ENCODE data around the gene ANKRA2. TPM values are rescaled to one million over a fixed set of nuclear protein-coding genes. Genes with fewer than 3 reads are reported as not detected.
A peak's percentile ranks its signal among the peaks of the same experiment; 100 is the strongest.

Gene ANKRA2
- total RNA-seq, 2 donors from 2014 or later = 21.1 to 39.9 TPM

GRCh38 chr5:73565969-73566547 lies 619 bp upstream of the ANKRA2 start:
- no peak for ATAC-seq
- no peak for DNase-seq (ENCODE audit: low spot score in 2 of 2)
- Mint-ChIP-seq H3K36me3 (peaks cover 13 to 20% of the 10 kb centered on the region in 2 donors), H3K27ac (peak overlapping the region; percentile 93 to 99), H3K9me3 (no peaks in the 10 kb centered on the region)

- ATAC-seq (no peak), DNase-seq (ENCODE audit: low spot score in 2 of 2) (peak in 1 of 2 donors; percentile 9)
- peaks cover 19 to 25% of the 10 kb centered on the region in 2 donors for H3K36me3 Mint-ChIP-seq
- H3K9me3 Mint-ChIP-seq = no peaks in the 10 kb centered on the region
- H3K27ac Mint-ChIP-seq = peak overlapping the region; percentile 93 to 99
Measured at GRCh38 chr5:73564675-73565074, 764 bp downstream of the ANKRA2 start.

DNA sequence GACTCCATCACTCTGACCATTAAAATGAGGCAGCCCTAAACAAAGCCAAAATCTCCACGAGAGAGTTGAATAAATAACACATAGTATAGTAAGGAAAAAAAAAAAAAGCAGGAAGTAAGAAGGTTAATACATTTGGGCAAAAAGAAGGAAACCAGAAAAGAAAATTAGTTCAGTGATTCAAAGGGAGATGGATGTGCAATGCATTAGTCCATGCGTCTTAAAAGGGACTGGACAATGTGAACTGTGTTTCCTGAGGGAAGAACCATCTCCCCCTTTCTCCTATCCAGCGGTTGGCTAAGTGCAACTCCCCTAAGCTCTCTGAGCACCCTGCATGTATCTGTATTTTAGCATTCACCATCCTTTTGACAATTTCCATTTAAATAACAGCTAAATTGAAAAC lies 1.4 kb downstream of the ANKRA2 start:
- Mint-ChIP-seq H3K36me3 (peaks cover 19 to 25% of the 10 kb centered on the region in 2 donors), H3K27ac (peak overlapping the region; percentile 3 to 93), H3K9me3 (no peaks in the 10 kb centered on the region)
- DNase-seq (ENCODE audit: low spot score in 2 of 2) (no peak), ATAC-seq (no peak)

DNA sequence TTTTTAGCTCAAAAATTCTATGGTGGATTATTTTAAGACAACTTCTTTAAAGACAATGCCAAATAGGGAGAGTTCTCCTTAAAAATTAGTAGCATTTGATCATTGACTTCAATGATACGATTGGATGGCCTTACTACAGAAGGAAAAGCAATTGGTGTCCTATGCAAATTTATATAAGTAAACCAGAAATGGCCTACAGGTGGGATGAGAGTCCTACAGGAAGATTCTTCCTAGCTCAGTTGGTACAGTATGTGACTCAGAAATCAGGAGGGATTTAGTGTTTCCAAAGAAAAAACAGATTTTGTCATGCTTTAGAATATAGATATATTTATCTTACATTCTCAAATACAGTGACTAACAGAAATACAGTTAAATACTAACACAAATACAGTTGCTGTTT lies 6.5 kb downstream of the ANKRA2 start:
- H3K36me3 Mint-ChIP-seq = peaks cover 5 to 6% of the 10 kb centered on the region in 2 donors
- H3K9me3 Mint-ChIP-seq = no peaks in the 10 kb centered on the region
- DNase-seq (ENCODE audit: low spot score in 2 of 2) (no peak), ATAC-seq (no peak)
- no peak overlapping the region for H3K27ac Mint-ChIP-seq

GRCh38 chr5:73552642-73553041 lies 12.8 kb downstream of the ANKRA2 start:
- Mint-ChIP-seq H3K9me3 (no peaks in the 10 kb centered on the region), H3K36me3 (no peaks in the 10 kb centered on the region), H3K27ac (no peak overlapping the region)
- DNase-seq (ENCODE audit: low spot score in 2 of 2) (no peak), ATAC-seq (no peak)

DNA sequence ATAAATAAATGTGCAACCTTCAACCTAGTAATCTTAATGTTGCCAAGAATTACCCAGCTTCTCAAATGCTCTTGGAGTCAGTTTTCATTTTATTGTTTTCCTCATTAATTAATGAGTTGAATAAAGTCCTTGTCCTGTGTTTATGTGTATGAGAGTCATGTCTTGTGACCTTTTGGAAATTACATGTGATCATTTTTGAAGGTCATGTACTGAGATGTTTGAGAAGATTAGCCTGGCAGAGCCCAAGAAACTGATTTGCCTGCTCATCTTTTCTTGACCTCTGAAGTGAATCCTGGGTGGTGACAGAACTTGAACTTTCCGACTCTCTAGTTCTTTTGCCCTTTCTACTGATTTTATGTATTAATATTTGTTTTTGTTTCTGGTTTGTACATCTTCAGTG lies 15.4 kb downstream of the ANKRA2 start:
- DNase-seq (ENCODE audit: low spot score in 2 of 2) (no peak), ATAC-seq (no peak)
- Mint-ChIP-seq H3K27ac (no peak overlapping the region), H3K9me3 (no peaks in the 10 kb centered on the region), H3K36me3 (no peaks in the 10 kb centered on the region)

DNA sequence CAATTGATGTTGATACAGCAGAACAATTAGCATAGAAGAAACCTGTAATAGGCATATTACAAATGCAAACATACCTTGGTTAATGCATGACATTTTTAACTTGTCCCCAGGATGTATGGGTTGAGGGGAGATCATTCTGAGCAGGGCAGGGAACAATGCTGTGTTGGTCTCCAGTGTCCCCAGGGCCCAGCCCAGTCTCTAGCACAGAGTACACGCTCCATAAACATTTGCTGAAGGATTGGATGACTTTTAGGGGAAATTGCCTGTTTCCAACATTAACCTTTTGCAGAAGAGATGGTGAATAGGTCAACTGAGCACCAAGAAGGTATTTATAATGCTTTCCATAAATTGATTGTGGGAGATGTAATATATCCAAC lies 20.0 kb downstream of the ANKRA2 start:
- no peak for DNase-seq (ENCODE audit: low spot score in 2 of 2)
- ATAC-seq = no peak
- H3K27ac Mint-ChIP-seq = no peak overlapping the region
- no peaks in the 10 kb centered on the region for H3K36me3 Mint-ChIP-seq
- H3K9me3 Mint-ChIP-seq = no peaks in the 10 kb centered on the region

DNA sequence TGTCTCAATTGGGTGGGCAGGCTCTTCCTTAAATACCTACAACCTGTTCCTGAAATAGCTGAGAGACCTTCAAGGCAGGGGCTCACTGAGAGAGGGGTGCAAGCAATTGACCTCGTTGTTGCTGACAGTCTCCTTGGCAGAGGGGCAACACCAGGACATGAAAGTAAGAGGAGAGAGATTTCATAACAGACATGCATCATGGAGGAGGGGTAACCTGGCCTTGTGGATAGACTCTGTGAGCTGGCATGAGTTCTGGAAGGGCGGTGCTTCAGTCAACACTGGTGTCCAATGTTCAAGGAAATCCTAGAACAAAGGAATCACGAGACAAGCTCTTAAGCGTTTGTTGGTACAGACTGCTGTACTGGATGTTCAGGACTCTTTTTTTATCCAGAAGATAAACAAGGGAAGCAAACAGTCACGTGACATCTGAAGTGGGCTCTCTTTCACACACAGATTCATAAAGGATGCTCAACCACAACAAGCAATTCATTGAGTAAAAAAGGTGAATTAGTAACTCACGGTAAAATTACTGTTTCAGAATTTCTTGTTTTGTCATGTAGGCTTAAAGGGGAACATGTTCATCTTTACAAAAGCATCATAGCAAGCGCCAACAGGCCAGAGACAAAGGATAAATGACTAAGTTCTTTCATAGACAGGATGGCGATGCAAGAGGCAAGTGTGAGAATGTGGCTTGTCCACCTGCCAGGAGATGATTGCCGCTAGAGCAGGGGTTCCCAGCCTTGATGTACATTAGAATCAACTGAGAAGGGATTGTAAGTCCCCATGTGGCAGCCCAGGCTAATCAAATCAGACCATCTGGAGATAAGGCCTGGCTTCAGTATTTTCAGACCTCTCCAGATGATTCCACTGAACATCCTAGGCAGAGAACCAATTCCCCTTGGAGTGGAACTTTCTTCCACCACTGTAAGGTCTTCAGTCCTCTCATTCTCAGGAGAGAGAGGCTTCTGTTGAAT lies 20.7 kb downstream of the ANKRA2 start:
- H3K36me3 Mint-ChIP-seq = no peaks in the 10 kb centered on the region
- no peak for ATAC-seq

GRCh38 chr5:73542020-73542419 lies 23.4 kb downstream of the ANKRA2 start:
- ATAC-seq (no peak), DNase-seq (ENCODE audit: low spot score in 2 of 2) (no peak)
- Mint-ChIP-seq H3K36me3 (no peaks in the 10 kb centered on the region), H3K27ac (no peak overlapping the region), H3K9me3 (no peaks in the 10 kb centered on the region)

More for the DNA sequence above, 20.7 kb downstream of the ANKRA2 start:
- no peak overlapping the region for H3K27ac Mint-ChIP-seq
- H3K9me3 Mint-ChIP-seq = no peaks in the 10 kb centered on the region
- DNase-seq (ENCODE audit: low spot score in 2 of 2) = no peak

DNA sequence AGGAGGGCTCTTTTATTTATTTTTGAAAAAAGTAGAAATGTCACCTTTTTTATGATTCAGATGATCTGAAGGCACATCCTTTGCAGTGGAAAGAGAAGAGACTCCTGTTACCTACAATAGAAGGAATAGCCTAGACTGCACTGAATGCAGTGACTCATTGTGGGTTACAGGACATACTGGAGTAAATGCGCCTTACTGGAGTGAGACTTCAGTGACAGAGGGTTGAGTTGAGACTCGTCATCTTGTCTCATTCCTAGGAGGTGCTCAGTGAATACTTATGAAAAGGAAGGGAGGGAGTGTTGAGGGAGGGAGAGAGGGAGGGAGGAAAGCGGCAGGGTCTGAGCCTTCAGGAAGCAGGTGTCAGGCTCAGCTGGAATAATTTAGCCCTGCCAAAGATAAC lies 25.2 kb downstream of the ANKRA2 start:
- DNase-seq (ENCODE audit: low spot score in 2 of 2) = no peak
- no peaks in the 10 kb centered on the region for H3K36me3 Mint-ChIP-seq
- ATAC-seq = peak in 1 of 2 donors; percentile 11
- H3K27ac Mint-ChIP-seq = no peak overlapping the region
- H3K9me3 Mint-ChIP-seq = no peaks in the 10 kb centered on the region

GRCh38 chr5:73539730-73540129 lies 25.7 kb downstream of the ANKRA2 start:
- no peaks in the 10 kb centered on the region for H3K36me3 Mint-ChIP-seq
- no peak for DNase-seq (ENCODE audit: low spot score in 2 of 2)

DNA sequence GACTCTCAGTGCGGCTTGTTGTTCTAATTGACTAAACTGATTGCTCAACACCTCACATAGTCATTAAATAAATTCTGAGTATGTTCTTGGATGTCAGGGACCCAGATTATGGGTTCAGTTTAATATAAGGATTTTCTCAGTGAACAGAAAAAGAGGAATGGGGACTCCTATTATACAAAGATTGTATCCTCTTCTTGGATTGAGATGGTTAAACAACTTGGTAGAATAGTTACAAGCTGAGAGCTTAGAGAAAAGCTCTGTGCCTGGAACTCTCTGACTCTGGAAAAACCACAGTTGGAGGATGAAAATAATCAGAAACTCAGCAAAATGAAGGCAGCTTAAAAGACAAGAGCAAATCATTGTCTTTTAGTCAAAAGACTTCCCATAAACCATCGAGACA lies 30.5 kb downstream of the ANKRA2 start:
- H3K36me3 Mint-ChIP-seq = no peaks in the 10 kb centered on the region
- ATAC-seq (no peak), DNase-seq (ENCODE audit: low spot score in 2 of 2) (no peak)
- H3K9me3 Mint-ChIP-seq = no peaks in the 10 kb centered on the region
- H3K27ac Mint-ChIP-seq = no peak overlapping the region

More at GRCh38 chr5:73539730-73540129, 25.7 kb downstream of the ANKRA2 start:
- Mint-ChIP-seq H3K27ac (no peak overlapping the region), H3K9me3 (no peaks in the 10 kb centered on the region)
- ATAC-seq = no peak

DNA sequence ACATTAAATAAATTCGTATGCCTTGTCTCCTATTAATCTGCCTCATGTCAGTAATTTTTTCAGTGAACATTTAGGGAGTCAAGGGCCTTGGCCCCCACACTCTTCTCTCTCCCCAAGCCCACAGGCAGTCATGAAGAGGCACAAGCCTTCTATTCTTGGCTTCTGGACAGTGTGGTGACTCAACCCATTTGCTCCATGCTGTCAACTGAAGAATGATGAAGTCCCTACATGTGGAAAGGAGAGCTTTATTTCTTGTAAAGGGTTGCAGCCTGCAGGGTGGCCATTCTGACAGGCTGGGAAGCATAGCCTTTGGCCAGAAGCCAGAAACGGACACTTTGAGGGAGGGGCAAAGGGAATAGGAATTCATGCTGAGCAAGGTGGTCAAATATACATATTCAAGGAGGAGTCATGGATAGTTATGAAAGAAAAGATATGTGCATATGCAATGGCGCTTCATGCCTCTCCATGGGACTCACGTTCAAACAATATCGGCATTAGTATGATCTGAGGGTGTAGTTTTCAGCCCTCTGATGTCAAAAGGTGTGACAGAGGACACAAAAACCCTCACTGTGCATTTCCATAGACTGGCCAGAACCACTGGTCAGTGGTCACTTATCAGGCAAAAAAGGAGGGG lies 31.3 kb downstream of the ANKRA2 start:
- Mint-ChIP-seq H3K36me3 (no peaks in the 10 kb centered on the region), H3K9me3 (no peaks in the 10 kb centered on the region), H3K27ac (no peak overlapping the region)
- no peak for ATAC-seq
- DNase-seq (ENCODE audit: low spot score in 2 of 2) = no peak

DNA sequence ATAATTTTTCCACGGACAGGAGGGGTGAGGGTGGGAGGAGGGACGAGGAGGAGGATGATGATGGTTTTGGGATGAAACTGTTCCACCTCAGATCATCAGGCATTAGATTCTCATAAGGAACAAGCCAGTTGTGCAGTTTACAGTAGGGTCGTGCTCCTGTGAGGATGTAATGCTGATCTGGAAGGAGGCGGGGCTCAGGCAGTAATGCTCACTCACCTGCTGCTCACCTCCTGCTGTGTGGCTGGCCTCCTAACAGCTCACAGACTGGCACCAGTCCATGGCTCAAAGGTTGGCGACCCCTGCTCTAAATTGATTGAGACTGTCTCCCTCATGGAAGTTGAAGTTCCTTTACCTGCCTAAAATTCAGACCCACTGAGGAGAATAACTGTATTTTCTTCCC lies 33.2 kb downstream of the ANKRA2 start:
- Mint-ChIP-seq H3K9me3 (no peaks in the 10 kb centered on the region), H3K36me3 (no peaks in the 10 kb centered on the region), H3K27ac (no peak overlapping the region)
- ATAC-seq (no peak), DNase-seq (ENCODE audit: low spot score in 2 of 2) (no peak)

- Mint-ChIP-seq H3K9me3 (no peaks in the 10 kb centered on the region), H3K36me3 (no peaks in the 10 kb centered on the region), H3K27ac (no peak overlapping the region)
- DNase-seq (ENCODE audit: low spot score in 2 of 2) (no peak), ATAC-seq (no peak)
Measured at GRCh38 chr5:73531356-73531755, 34.1 kb downstream of the ANKRA2 start.

DNA sequence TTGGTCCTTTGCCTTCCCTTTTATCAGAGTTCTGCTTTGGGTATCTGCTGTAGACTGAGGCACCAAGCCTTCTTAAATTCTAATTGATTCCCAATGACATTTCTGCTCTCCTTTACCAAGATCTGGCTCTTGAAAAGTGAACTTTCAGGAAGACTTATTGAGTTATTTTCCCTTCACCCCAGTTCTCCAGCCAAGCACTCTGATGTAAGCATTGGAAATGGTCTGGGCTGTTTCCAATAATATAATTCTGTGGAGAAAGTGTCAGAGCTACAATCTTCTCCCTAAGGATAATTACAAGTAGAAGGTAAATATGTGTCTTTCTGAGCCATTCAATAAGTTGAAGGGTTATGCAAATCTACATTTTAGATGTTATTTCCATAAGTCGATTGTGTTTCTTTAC lies 36.4 kb downstream of the ANKRA2 start:
- Mint-ChIP-seq H3K27ac (no peak overlapping the region), H3K9me3 (no peaks in the 10 kb centered on the region), H3K36me3 (no peaks in the 10 kb centered on the region)
- no peak for DNase-seq (ENCODE audit: low spot score in 2 of 2)
- no peak for ATAC-seq

DNA sequence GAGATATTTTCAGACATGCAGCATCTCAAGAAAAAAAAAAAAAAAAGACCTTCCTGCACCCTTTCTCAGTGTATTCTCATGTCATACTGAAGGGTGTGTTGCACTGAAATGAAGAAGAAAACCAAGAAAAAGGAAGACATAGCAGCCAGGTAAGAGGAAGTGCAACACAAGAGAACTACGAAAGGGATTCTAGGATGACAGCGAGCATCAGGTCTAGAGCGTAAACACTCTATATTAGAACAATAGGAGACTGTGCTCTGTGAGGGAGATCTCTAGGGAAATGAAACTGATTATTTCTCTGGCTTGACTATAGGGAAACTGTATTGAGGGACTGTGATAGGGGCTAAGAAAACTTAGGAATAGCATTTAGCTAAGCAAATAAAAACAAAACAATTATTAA lies 37.2 kb downstream of the ANKRA2 start:
- Mint-ChIP-seq H3K27ac (no peak overlapping the region), H3K36me3 (no peaks in the 10 kb centered on the region), H3K9me3 (no peaks in the 10 kb centered on the region)
- ATAC-seq (no peak), DNase-seq (ENCODE audit: low spot score in 2 of 2) (no peak)
